ENCODE measurements around the gene TFEB. TPM values are rescaled to one million over a fixed set of nuclear protein-coding genes. Genes with fewer than 3 reads are reported as not detected.

The TFEB gene
- total RNA-seq, 2 donors from 2014 or later, result 9.4 to 12.0 TPM

GRCh38 chr6:41642090-41642959 is 93.1 kb downstream of the TFEB start:
- no peaks in the 10 kb centered on the region for H3K36me3 Mint-ChIP-seq (ENCODE audit: low read depth)
- no peak for ATAC-seq (replicated peaks)
- H3K27ac Mint-ChIP-seq, result no peak overlapping the region
- no peak overlapping the region for H3K4me3 Mint-ChIP-seq
- H3K4me1 Mint-ChIP-seq, result no peaks in the 10 kb centered on the region
- H3K27me3 Mint-ChIP-seq, result peaks cover 26% of the 10 kb centered on the region
- no peaks in the 10 kb centered on the region for H3K9me3 Mint-ChIP-seq

DNA sequence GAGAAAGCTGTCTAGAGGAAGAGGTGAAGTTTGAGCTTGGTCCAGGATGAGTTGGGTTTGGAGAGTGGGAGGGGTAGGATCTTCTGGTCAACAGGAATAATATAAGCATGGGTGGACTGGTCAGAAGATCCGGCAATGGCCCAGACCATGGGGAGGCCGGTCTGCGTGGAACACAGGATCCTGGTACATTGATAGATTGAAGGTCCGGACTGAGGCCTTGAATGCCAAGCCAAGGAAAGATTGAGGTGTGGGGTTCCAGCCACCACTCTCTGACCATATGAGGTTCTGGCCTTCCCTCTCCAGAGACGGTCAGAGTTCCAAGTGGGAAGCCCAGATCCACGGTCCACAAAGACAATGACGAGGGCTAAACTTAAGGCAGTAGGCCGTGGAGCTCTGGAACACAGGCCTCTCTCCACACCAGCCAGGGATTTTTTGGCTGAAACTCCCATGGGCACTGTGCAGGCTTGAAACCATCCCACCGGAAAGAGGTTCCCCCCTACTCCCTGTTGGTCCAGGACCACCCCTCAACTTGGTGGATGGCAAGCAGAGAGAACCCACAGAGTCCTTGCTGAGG is 94.0 kb downstream of the TFEB start:
- H3K27ac Mint-ChIP-seq, result no peak overlapping the region
- H3K36me3 Mint-ChIP-seq (ENCODE audit: low read depth), result no peaks in the 10 kb centered on the region
- no peaks in the 10 kb centered on the region for H3K9me3 Mint-ChIP-seq
- H3K27me3 Mint-ChIP-seq, result peaks cover 29% of the 10 kb centered on the region
- no peak overlapping the region for H3K4me3 Mint-ChIP-seq
- H3K4me1 Mint-ChIP-seq, result no peaks in the 10 kb centered on the region
- no peak for ATAC-seq (replicated peaks)

DNA sequence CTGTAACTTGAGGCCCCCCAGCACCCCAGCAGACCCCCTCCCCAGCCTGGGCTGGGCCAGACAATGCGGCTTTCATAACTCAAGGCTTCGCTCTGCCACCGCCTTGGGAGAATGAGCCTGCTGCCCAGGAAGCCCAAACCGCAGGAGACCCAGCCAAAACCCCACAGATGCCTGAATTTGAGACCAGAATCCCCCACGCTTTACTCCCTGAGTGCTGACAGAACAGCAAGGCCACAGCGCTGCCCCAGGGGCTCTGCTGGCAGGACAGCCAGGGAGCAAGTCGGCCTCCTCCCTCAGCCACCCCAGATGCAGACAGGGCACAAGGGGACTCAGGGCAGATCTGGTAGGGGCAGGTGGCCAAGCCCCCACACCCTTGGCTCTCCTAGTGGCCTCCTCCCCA is 95.0 kb downstream of the TFEB start:
- Mint-ChIP-seq H3K4me3 (no peak overlapping the region), H3K9me3 (no peaks in the 10 kb centered on the region), H3K4me1 (no peaks in the 10 kb centered on the region), H3K27me3 (peaks cover 29% of the 10 kb centered on the region), H3K36me3 (ENCODE audit: low read depth) (no peaks in the 10 kb centered on the region), H3K27ac (no peak overlapping the region)
- no peak for ATAC-seq (replicated peaks)

GRCh38 chr6:41639809-41640371 is 95.5 kb downstream of the TFEB start:
- no peak for ATAC-seq (replicated peaks)
- H3K4me3 Mint-ChIP-seq, result no peak overlapping the region
- H3K27me3 Mint-ChIP-seq, result peaks cover 33% of the 10 kb centered on the region
- H3K9me3 Mint-ChIP-seq, result no peaks in the 10 kb centered on the region
- no peaks in the 10 kb centered on the region for H3K4me1 Mint-ChIP-seq
- no peak overlapping the region for H3K27ac Mint-ChIP-seq
- H3K36me3 Mint-ChIP-seq (ENCODE audit: low read depth), result no peaks in the 10 kb centered on the region

DNA sequence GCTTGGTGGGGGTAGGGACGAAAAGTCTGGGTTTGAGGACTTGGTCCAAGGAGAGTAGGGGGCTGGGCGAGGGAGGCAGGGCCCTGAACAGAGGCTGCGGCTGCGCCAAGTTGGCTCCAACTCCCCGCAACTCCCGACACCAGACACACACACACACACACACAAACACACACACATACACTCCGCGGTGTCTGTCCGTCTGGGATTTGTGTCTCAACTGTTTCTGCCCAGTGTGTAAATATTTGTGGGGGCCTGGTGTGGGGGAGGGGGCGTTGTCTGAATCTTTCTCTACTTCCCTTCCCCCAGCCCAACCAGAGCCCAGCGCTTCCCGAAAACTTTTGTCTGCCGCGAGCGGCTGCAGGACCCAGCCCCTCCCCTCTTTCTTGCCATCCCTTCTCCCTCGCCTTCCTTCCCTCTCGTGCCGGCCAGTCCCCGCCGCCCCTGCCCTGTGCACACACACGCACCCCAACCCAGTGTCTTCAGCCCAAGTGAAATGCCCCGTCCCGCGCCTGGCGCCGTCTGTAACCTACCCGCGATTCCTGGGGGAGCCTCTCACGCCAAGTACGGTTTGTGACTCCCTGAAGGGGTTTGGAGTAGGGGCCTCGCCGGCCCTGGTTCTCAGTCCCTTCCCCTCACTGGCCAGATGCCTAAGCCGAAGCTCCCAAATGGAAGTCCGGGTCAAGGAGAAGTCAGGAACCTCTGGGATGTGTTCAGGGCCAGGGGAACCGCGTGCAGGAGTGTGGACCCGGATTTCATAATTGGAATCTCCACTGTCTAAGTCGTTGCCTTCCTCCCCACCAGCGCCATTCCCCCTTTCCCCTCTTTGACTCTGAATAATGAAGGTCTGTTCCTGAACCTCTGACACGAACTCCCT is 96.2 kb downstream of the TFEB start:
- H3K4me3 Mint-ChIP-seq, result no peak overlapping the region
- no peak overlapping the region for H3K27ac Mint-ChIP-seq
- no peaks in the 10 kb centered on the region for H3K4me1 Mint-ChIP-seq
- ATAC-seq (replicated peaks), result no peak
- peaks cover 33% of the 10 kb centered on the region for H3K27me3 Mint-ChIP-seq
- H3K36me3 Mint-ChIP-seq (ENCODE audit: low read depth), result no peaks in the 10 kb centered on the region
- H3K9me3 Mint-ChIP-seq, result no peaks in the 10 kb centered on the region

GRCh38 chr6:41638002-41638934 is 97.1 kb downstream of the TFEB start, which contains the start of gene MDFI:
MDFI (plus strand) TSS chr6:41638468; CDS start chr6:41638750, 282 bp downstream.
- no peaks in the 10 kb centered on the region for H3K36me3 Mint-ChIP-seq (ENCODE audit: low read depth)
- peaks cover 33% of the 10 kb centered on the region for H3K27me3 Mint-ChIP-seq
- H3K4me1 Mint-ChIP-seq, result no peaks in the 10 kb centered on the region
- no peaks in the 10 kb centered on the region for H3K9me3 Mint-ChIP-seq
- H3K27ac Mint-ChIP-seq, result no peak within 1 kb of the TSS
- ATAC-seq (replicated peaks), result no peak
- H3K4me3 Mint-ChIP-seq, result peak within 1 kb of the TSS; percentile 54

DNA sequence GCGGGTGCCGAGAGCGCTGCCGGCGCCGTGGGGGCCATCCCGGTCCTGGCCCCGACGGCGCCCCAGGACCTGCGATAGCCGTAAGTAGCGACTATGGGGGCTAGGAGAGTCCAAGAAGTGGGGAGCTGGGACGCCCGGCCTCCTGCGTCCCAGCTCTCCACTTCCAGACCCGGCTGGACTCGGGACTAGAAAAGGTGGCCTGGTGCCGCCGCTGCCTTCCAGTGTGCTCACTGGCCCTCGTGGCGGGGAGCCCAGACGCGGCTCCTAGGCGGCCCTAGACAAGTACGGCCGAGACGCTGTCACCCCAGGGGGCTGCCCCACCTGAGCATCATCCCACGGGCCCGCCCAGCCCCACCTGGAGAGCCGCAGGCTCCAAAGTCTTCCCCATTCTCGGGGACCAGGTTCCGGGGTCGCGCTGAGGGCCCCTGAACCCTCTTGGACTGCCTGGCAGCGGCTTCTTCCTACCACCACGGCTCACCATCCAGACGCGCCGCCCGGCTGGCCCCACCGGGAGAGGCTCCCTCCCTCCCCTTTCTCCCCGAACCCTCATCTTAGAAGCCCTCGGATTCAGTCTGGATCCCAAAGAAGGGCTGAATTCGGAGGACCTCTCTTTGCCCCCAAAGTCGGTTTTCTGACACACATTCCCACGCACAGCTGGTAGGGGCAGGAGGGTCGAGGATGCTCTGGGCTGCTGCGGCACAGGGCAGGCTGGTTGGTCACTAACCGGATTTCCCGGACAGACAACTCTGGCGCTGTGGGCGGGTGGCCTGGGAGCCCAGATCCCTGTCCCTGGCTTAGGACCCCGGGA is 98.0 kb downstream of the TFEB start:
- ATAC-seq (replicated peaks), result no peak
- peaks cover 33% of the 10 kb centered on the region for H3K27me3 Mint-ChIP-seq
- no peaks in the 10 kb centered on the region for H3K9me3 Mint-ChIP-seq
- H3K4me3 Mint-ChIP-seq, result peak overlapping the region; percentile 54
- no peak overlapping the region for H3K27ac Mint-ChIP-seq
- H3K36me3 Mint-ChIP-seq (ENCODE audit: low read depth), result no peaks in the 10 kb centered on the region
- no peaks in the 10 kb centered on the region for H3K4me1 Mint-ChIP-seq

- no peaks in the 10 kb centered on the region for H3K4me1 Mint-ChIP-seq
- peak overlapping the region; percentile 29 for H3K4me3 Mint-ChIP-seq
- H3K27me3 Mint-ChIP-seq, result peaks cover 35% of the 10 kb centered on the region
- H3K27ac Mint-ChIP-seq, result no peak overlapping the region
- no peak for ATAC-seq (replicated peaks)
- H3K36me3 Mint-ChIP-seq (ENCODE audit: low read depth), result no peaks in the 10 kb centered on the region
- H3K9me3 Mint-ChIP-seq, result no peaks in the 10 kb centered on the region
Measured at GRCh38 chr6:41636833-41637193, 98.6 kb downstream of the TFEB start.

DNA sequence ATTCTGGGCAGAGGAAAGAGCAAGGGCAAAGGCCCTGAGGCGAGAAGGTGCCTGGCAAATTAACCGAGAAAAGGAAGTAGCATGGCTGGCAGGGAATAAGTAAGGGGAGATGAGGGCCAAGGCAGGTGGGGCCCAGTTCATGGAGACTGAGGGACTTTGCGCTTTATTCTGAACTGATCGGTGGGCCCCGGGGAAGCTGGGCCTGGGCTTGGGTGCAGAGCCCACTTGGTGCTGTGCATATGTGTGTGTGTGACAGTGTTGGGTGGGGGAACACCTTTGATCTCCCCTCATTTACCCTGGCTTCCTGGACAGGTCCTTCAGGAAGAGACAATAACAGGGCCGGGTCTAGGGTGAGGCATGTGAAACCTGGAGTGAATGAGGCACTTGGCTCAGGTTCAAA is 100.0 kb downstream of the TFEB start:
- H3K36me3 Mint-ChIP-seq (ENCODE audit: low read depth), result no peaks in the 10 kb centered on the region
- peaks cover 42% of the 10 kb centered on the region for H3K27me3 Mint-ChIP-seq
- no peaks in the 10 kb centered on the region for H3K9me3 Mint-ChIP-seq
- no peak overlapping the region for H3K27ac Mint-ChIP-seq
- no peak overlapping the region for H3K4me3 Mint-ChIP-seq
- no peak for ATAC-seq (replicated peaks)
- H3K4me1 Mint-ChIP-seq, result no peaks in the 10 kb centered on the region

GRCh38 chr6:41634657-41635056 is 100.8 kb downstream of the TFEB start:
- Mint-ChIP-seq H3K4me1 (no peaks in the 10 kb centered on the region), H3K27me3 (peaks cover 36% of the 10 kb centered on the region)

More at GRCh38 chr6:41634657-41635056, 100.8 kb downstream of the TFEB start:
- Mint-ChIP-seq H3K4me3 (no peak overlapping the region), H3K27ac (no peak overlapping the region), H3K36me3 (ENCODE audit: low read depth) (no peaks in the 10 kb centered on the region), H3K9me3 (no peaks in the 10 kb centered on the region)
- no peak for ATAC-seq (replicated peaks)

Measured in activated T-helper 17 cell treated with anti-CD3 and anti-CD28 coated beads, Interleukin-2, amount 50 U/mL, for 72 hours (primary cell).